GM12878 (cell line): Measurements from ENCODE around the gene DOK1. TPM values are rescaled to one million over a fixed set of nuclear protein-coding genes. Genes with fewer than 3 reads are reported as not detected.
A peak's percentile ranks its signal among the peaks of the same experiment; 100 is the strongest.

Source experiments
- CREB1 ChIP-seq: IDR thresholded peaks from 2 replicates; pipeline ENCODE4 v1.6.1; 2012; ENCODE audit warnings: low read depth, mild to moderate bottlenecking, inconsistent platforms
- CREM ChIP-seq: IDR thresholded peaks from 2 replicates; pipeline ENCODE4 v1.6.1; 2014; ENCODE audit warnings: antibody characterized with exemption, low read depth
- EGR1 ChIP-seq, 2 experiments: IDR thresholded peaks; 1 replicate in 1 of 2; 2 replicates in 1 of 2; pipeline ENCODE4 v1.6.1; 2011 to 2012; ENCODE audit warnings: low read depth in 2 of 2, low read length in 2 of 2, borderline replicate concordance in 1 of 2, mild to moderate bottlenecking in 1 of 2, moderate library complexity in 1 of 2
- ETV6 ChIP-seq, 2 experiments: fragments of 450-650 bp in 1 of 2; IDR thresholded peaks in 1 of 2; conservative IDR thresholded peaks in 1 of 2; 2 replicates each; pipeline ENCODE4 v1.6.1; 2014; ENCODE audit warnings: antibody characterized with exemption in 1 of 2, borderline replicate concordance in 1 of 2, low read depth in 1 of 2, mild to moderate bottlenecking in 1 of 2, moderate library complexity in 1 of 2
- FOXM1 ChIP-seq: IDR thresholded peaks from 2 replicates; pipeline ENCODE4 v1.6.1; 2012; ENCODE audit warnings: low read depth, mild to moderate bottlenecking, inconsistent platforms, low read length, moderate library complexity
- HCFC1 ChIP-seq: fragments of 150-350 bp; IDR thresholded peaks from 2 replicates; pipeline ENCODE4 v1.6.1; 2014; ENCODE audit warnings: low read length
- KDM1A ChIP-seq: fragments of 200-600 bp; sonication (generic); IDR thresholded peaks from 2 replicates; pipeline ENCODE4 v1.6.1; 2016; ENCODE audit warnings: borderline replicate concordance
- NFYA ChIP-seq: IDR thresholded peaks from 2 replicates; pipeline ENCODE4 v1.6.1; 2011; ENCODE audit warnings: low read depth, mild to moderate bottlenecking, low read length, improper control_type of control experiment, borderline replicate concordance
- RCOR1 ChIP-seq: conservative IDR thresholded peaks from 2 replicates; pipeline ENCODE4 v1.6.1; 2012; ENCODE audit warnings: low read depth, low read length, improper control_type of control experiment
- RELA ChIP-seq: fragments of 450-650 bp; IDR thresholded peaks from 2 replicates; pipeline ENCODE4 v1.8.0; 2014; ENCODE audit warnings: borderline replicate concordance; ENCODE audit not compliant: partially characterized antibody
- SMARCA5 ChIP-seq: fragments of 450-650 bp; IDR thresholded peaks from 2 replicates; pipeline ENCODE4 v1.6.1; 2017; ENCODE audit warnings: mild to moderate bottlenecking
- WRNIP1 ChIP-seq: IDR thresholded peaks from 2 replicates; pipeline ENCODE4 v1.6.1; 2011; ENCODE audit warnings: low read depth, low read length, improper control_type of control experiment, borderline replicate concordance
- YY1 ChIP-seq: IDR thresholded peaks from 2 replicates; pipeline ENCODE4 v1.6.1; 2011; ENCODE audit warnings: low read depth, mild to moderate bottlenecking, low read length
- ZBED1 ChIP-seq: IDR thresholded peaks from 2 replicates; pipeline ENCODE4 v1.6.1; 2016; ENCODE audit warnings: borderline replicate concordance
- ZNF207 ChIP-seq: fragments of 450-650 bp; IDR thresholded peaks from 2 replicates; pipeline ENCODE4 v1.6.1; 2014; ENCODE audit warnings: antibody characterized with exemption, mild to moderate bottlenecking, borderline replicate concordance
- ZNF384 ChIP-seq: IDR thresholded peaks from 2 replicates; pipeline ENCODE4 v1.6.1; 2012; ENCODE audit warnings: low read depth, mild to moderate bottlenecking, low read length, improper control_type of control experiment, borderline replicate concordance
- ZNF622 ChIP-seq: fragments of 450-650 bp; IDR thresholded peaks from 2 replicates; pipeline ENCODE4 v1.6.1; 2017; ENCODE audit warnings: mild to moderate bottlenecking, inconsistent platforms
- polyA plus RNA-seq, 11 experiments: library from polyadenylated mRNA; depleted of rRNA in 4 of 11; unstranded in 6 of 11; stranded (reverse) in 5 of 11; fragments of >200 nt; fragmentation: Nextera tagmentation in 4 of 11; fragmentation: Illumina TruSeq in 1 of 11; extraction: Ambion mirVana in 4 of 11; extraction: Trizol in 1 of 11; gene quantifications; 1 replicate in 1 of 11; 2 replicates in 10 of 11; pipeline versions ENCODE4 v1.2.1 to v1.2.3, GENCODE V29; 2011 to 2016; ENCODE audit warnings: inconsistent platforms in 2 of 11, missing spikeins in 2 of 11, low read depth in 1 of 11
- total RNA-seq, 4 experiments: library from RNA; depleted of rRNA in 3 of 4; stranded (reverse); fragments of >200 nt in 3 of 4; fragmentation: Illumina TruSeq in 1 of 4; extraction: Trizol in 1 of 4; gene quantifications; 2 replicates each; pipeline versions ENCODE4 v1.2.1 to v1.2.3, GENCODE V29; 2013 to 2021
- TF ChIP-seq, protein P1 (sequence below): fragments of 450-650 bp; formaldehyde crosslinking; IDR thresholded peaks from 2 replicates; pipeline ENCODE4 v1.4.0; 2022; ENCODE audit warnings: mild to moderate bottlenecking, moderate library complexity
- TF ChIP-seq, protein P2 (sequence below), 3 experiments: IDR thresholded peaks in 2 of 3; conservative IDR thresholded peaks in 1 of 3; 2 replicates each; pipeline ENCODE4 v1.5.1; 2011; ENCODE audit warnings: low read depth in 3 of 3, low read length in 3 of 3, mild to moderate bottlenecking in 3 of 3, control low read depth in 2 of 3, moderate library complexity in 2 of 3, inconsistent platforms in 1 of 3, mixed read lengths in 1 of 3; ENCODE audit not compliant: control insufficient read depth in 2 of 3, insufficient read depth in 1 of 3; ENCODE audit errors: extremely low read depth in 1 of 3
- TF ChIP-seq, protein P3 (sequence below): IDR thresholded peaks from 2 replicates; pipeline ENCODE4 v1.6.1; 2012; ENCODE audit warnings: low read depth, low read length, improper control_type of control experiment
- TF ChIP-seq, protein P4 (sequence below): IDR thresholded peaks from 2 replicates; pipeline ENCODE4 v1.6.1; 2012; ENCODE audit warnings: low read length, inconsistent platforms

Gene DOK1
- total and polyA plus RNA-seq, 10 of the 15 experiments (the other 5 are each of a cell fraction or from before 2014, with no cell fraction given) = 1.4 to 104 (median 59.7) TPM

DNA sequence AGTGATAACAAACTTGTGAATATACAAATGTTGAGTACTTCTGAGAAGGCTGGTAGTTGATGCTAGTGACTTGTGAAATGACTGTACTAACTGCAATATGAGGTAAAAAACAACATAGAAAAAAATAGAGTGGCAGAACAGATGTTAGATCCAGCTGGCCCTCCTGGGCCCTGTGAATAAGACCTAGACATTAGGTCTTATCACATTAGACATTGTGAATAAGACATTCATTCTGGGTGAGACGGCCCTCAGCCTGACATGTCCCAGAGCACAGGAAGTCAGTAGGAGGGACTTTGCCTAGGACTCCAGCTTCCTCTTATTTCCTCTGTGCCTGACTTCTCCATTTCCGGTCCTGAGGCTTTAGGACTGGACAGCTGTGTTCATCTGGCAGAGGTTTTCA, 22.9 kb downstream of the DOK1 start (continued):
- TF ChIP-seq NFYA = no peak
- TF ChIP-seq ETV6 (conservative IDR thresholded peaks at IDR 0.05 in 1 of 2, IDR thresholded peaks at IDR 0.05 in 1 of 2; ENCODE audit: borderline replicate concordance in 1 of 2, low read depth in 1 of 2) = peak in 1 of 2 experiments; percentile 69; a peak in 1 of 4 replicates
- TF ChIP-seq, protein P1, sequence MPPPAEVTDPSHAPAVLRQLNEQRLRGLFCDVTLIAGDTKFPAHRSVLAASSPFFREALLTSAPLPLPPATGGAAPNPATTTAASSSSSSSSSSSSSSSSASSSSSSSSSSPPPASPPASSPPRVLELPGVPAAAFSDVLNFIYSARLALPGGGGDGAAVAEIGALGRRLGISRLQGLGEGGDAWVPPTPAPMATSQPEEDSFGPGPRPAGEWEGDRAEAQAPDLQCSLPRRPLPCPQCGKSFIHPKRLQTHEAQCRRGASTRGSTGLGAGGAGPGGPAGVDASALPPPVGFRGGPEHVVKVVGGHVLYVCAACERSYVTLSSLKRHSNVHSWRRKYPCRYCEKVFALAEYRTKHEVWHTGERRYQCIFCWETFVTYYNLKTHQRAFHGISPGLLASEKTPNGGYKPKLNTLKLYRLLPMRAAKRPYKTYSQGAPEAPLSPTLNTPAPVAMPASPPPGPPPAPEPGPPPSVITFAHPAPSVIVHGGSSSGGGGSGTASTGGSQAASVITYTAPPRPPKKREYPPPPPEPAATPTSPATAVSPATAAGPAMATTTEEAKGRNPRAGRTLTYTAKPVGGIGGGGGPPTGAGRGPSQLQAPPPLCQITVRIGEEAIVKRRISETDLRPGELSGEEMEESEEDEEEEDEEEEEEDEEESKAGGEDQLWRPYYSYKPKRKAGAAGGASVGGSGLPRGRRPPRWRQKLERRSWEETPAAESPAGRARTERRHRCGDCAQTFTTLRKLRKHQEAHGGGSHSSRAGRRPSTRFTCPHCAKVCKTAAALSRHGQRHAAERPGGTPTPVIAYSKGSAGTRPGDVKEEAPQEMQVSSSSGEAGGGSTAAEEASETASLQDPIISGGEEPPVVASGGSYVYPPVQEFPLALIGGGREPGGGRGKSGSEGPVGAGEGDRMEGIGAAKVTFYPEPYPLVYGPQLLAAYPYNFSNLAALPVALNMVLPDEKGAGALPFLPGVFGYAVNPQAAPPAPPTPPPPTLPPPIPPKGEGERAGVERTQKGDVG (CRISPR knock-in tag) = no peak
- no peak for TF ChIP-seq HCFC1
- TF ChIP-seq WRNIP1 = no peak
- TF ChIP-seq, protein P2, sequence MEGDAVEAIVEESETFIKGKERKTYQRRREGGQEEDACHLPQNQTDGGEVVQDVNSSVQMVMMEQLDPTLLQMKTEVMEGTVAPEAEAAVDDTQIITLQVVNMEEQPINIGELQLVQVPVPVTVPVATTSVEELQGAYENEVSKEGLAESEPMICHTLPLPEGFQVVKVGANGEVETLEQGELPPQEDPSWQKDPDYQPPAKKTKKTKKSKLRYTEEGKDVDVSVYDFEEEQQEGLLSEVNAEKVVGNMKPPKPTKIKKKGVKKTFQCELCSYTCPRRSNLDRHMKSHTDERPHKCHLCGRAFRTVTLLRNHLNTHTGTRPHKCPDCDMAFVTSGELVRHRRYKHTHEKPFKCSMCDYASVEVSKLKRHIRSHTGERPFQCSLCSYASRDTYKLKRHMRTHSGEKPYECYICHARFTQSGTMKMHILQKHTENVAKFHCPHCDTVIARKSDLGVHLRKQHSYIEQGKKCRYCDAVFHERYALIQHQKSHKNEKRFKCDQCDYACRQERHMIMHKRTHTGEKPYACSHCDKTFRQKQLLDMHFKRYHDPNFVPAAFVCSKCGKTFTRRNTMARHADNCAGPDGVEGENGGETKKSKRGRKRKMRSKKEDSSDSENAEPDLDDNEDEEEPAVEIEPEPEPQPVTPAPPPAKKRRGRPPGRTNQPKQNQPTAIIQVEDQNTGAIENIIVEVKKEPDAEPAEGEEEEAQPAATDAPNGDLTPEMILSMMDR (IDR thresholded peaks at IDR 0.05 in 2 of 3, conservative IDR thresholded peaks at IDR 0.05 in 1 of 3; ENCODE audit: control insufficient read depth in 2 of 3, extremely low read depth in 1 of 3, insufficient read depth in 1 of 3, low read depth in 3 of 3, low read length in 3 of 3) = no peak
- TF ChIP-seq, protein P3, sequence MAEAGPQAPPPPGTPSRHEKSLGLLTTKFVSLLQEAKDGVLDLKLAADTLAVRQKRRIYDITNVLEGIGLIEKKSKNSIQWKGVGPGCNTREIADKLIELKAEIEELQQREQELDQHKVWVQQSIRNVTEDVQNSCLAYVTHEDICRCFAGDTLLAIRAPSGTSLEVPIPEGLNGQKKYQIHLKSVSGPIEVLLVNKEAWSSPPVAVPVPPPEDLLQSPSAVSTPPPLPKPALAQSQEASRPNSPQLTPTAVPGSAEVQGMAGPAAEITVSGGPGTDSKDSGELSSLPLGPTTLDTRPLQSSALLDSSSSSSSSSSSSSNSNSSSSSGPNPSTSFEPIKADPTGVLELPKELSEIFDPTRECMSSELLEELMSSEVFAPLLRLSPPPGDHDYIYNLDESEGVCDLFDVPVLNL = no peak
- TF ChIP-seq ZBED1 = no peak
- no peak for TF ChIP-seq YY1
- TF ChIP-seq CREB1 = no peak
- TF ChIP-seq RELA = no peak
- TF ChIP-seq KDM1A = no peak
- no peak for TF ChIP-seq FOXM1
- 0 out of 2 replicates have a peak, but pooled peaks have one; percentile 32 for TF ChIP-seq CREM
- TF ChIP-seq EGR1 (IDR thresholded peaks at IDR 0.05; ENCODE audit: borderline replicate concordance in 1 of 2, low read depth in 2 of 2, low read length in 2 of 2) = no peak
- no peak for TF ChIP-seq RCOR1
- TF ChIP-seq, protein P4, sequence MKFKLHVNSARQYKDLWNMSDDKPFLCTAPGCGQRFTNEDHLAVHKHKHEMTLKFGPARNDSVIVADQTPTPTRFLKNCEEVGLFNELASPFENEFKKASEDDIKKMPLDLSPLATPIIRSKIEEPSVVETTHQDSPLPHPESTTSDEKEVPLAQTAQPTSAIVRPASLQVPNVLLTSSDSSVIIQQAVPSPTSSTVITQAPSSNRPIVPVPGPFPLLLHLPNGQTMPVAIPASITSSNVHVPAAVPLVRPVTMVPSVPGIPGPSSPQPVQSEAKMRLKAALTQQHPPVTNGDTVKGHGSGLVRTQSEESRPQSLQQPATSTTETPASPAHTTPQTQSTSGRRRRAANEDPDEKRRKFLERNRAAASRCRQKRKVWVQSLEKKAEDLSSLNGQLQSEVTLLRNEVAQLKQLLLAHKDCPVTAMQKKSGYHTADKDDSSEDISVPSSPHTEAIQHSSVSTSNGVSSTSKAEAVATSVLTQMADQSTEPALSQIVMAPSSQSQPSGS = 0 out of 2 replicates have a peak, but pooled peaks have one; percentile 5
- no peak for TF ChIP-seq ZNF384
- TF ChIP-seq SMARCA5 = no peak
- TF ChIP-seq ZNF622 = no peak
- no peak for TF ChIP-seq ZNF207
